Natural killer cell (primary cell): ENCODE results near the gene DCX. TPM values are rescaled to one million over a fixed set of nuclear protein-coding genes. Genes with fewer than 3 reads are reported as not detected.

Experiments
- ATAC-seq, 3 donors: fragments of 150-1000 bp in 2 of 3; fragments of 200-7000 bp in 1 of 3; cut with Tn5 transposase; 1 replicate in 1 of 3; 2 replicates in 2 of 3; pipeline ENCODE4 v1.10.0; 2021; ENCODE audit warnings: mild to moderate bottlenecking in 2 of 3, moderate library complexity in 2 of 3
- DNase-seq, 2 donors: peaks; one replicate each; pipeline versions ENCODE4 v3.0.0 to v3.0.0-alpha.2; 2013 to 2021; ENCODE audit warnings: mixed read lengths in 1 of 2
- H3K27ac ChIP-seq: one replicate; pipeline ENCODE4 v1.5.1; 2013; ENCODE audit warnings: mild to moderate bottlenecking, low read length
- H3K27me3 ChIP-seq: one replicate; pipeline ENCODE4 v1.6.1; 2013; ENCODE audit warnings: low read length; ENCODE audit not compliant: control insufficient read depth, insufficient read depth
- H3K36me3 ChIP-seq: one replicate; pipeline ENCODE4 v1.6.1; 2013; ENCODE audit warnings: low read length; ENCODE audit not compliant: control insufficient read depth, insufficient read depth
- H3K4me1 ChIP-seq: one replicate; pipeline ENCODE4 v1.6.1; 2013; ENCODE audit warnings: low read length; ENCODE audit not compliant: control insufficient read depth, insufficient read depth
- H3K4me3 ChIP-seq: one replicate; pipeline ENCODE4 v1.5.1; 2013; ENCODE audit warnings: low read length
- H3K9me3 ChIP-seq: one replicate; pipeline ENCODE4 v1.6.1; 2013; ENCODE audit warnings: low read length; ENCODE audit not compliant: control insufficient read depth, insufficient read depth
- H3K27ac Mint-ChIP-seq, 2 donors: one replicate each; pipeline ENCODE4 v1.8.0; 2022; ENCODE audit warnings: mild to moderate bottlenecking in 2 of 2, mixed read lengths in 2 of 2, moderate library complexity in 1 of 2
- H3K27me3 Mint-ChIP-seq, 2 donors: one replicate each; pipeline ENCODE4 v1.8.0; 2022; ENCODE audit warnings: low read depth in 2 of 2, mixed read lengths in 2 of 2
- H3K36me3 Mint-ChIP-seq: one replicate; pipeline ENCODE4 v1.8.0; 2022; ENCODE audit warnings: mixed read lengths
- H3K4me1 Mint-ChIP-seq, 2 donors: one replicate each; pipeline ENCODE4 v1.8.0; 2022; ENCODE audit warnings: mixed read lengths in 2 of 2
- H3K4me3 Mint-ChIP-seq: one replicate; pipeline ENCODE4 v1.8.0; 2022; ENCODE audit warnings: mild to moderate bottlenecking, moderate library complexity, mixed read lengths
- H3K9me3 Mint-ChIP-seq, 2 donors: one replicate each; pipeline ENCODE4 v1.8.0; 2022; ENCODE audit warnings: mixed read lengths in 2 of 2
- WGBS: methylation state at CpG from one replicate; pipeline ENCODE4 v1.1.7; 2013; ENCODE audit warnings: missing lambda C conversion rate; ENCODE audit not compliant: insufficient coverage; 5-methylcytosine and 5-hydroxymethylcytosine counted together
- intact Hi-C: fragments of 100-400 bp; cut with micrococcal nuclease; formaldehyde crosslinking; loops from one replicate; pipeline ENCODE4 v1.14.2; 2022
- total RNA-seq, 4 donors: library from RNA; stranded (reverse); fragments of 120-200 nt in 1 of 4; gene quantifications; one replicate each; pipeline versions ENCODE4 v1.2.3 to v1.2.4, GENCODE V29; 2013 to 2022
- TF ChIP-seq, protein P1 (sequence below): fragments of 200-600 bp; IDR thresholded peaks from one replicate; pipeline ENCODE4 v1.8.0; 2022; ENCODE audit warnings: antibody characterized with exemption

The DCX gene
- total RNA-seq, 3 donors from 2014 or later (not counting 1 experiment from before 2014, with no cell fraction given), result not detected

DNA sequence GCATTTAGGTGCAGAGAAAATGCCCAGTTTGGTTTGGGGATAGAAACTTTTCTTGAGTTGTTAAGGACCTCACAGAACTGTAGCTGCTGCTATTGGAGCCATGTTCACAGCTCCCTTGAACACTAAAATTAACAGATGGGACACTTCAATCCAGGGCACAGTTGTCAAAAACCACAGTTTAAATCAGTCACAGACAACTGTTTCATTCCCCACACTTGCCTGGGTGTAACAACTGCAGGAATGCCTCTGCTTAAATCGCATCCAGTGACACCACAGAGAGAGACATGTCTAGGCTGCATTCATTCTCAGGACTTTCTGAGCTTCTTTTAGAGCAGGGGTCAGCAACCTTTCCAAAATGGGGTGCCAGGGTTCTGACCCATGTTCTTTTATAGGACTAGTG, 129.0 kb downstream of the DCX start:
- H3K27me3 Mint-ChIP-seq, result no peaks in the 10 kb centered on the region
- no peaks in the 10 kb centered on the region for H3K36me3 Mint-ChIP-seq
- no peaks in the 10 kb centered on the region for H3K9me3 ChIP-seq
- 90% methylated on average over 1 of the region's 1 CpG for WGBS
- H3K27me3 ChIP-seq, result no peaks in the 10 kb centered on the region
- no peak for ATAC-seq
- TF ChIP-seq, protein P1, sequence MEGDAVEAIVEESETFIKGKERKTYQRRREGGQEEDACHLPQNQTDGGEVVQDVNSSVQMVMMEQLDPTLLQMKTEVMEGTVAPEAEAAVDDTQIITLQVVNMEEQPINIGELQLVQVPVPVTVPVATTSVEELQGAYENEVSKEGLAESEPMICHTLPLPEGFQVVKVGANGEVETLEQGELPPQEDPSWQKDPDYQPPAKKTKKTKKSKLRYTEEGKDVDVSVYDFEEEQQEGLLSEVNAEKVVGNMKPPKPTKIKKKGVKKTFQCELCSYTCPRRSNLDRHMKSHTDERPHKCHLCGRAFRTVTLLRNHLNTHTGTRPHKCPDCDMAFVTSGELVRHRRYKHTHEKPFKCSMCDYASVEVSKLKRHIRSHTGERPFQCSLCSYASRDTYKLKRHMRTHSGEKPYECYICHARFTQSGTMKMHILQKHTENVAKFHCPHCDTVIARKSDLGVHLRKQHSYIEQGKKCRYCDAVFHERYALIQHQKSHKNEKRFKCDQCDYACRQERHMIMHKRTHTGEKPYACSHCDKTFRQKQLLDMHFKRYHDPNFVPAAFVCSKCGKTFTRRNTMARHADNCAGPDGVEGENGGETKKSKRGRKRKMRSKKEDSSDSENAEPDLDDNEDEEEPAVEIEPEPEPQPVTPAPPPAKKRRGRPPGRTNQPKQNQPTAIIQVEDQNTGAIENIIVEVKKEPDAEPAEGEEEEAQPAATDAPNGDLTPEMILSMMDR, result no peak
- H3K4me3 Mint-ChIP-seq, result no peak overlapping the region
- H3K4me1 Mint-ChIP-seq, result no peaks in the 10 kb centered on the region
- no peak overlapping the region for H3K27ac ChIP-seq
- DNase-seq, result no peak
- no peaks in the 10 kb centered on the region for H3K36me3 ChIP-seq
- H3K27ac Mint-ChIP-seq, result no peak overlapping the region
- H3K4me1 ChIP-seq, result no peaks in the 10 kb centered on the region
- no peak overlapping the region for H3K4me3 ChIP-seq
- intact Hi-C loops, result no loop called here
- no peaks in the 10 kb centered on the region for H3K9me3 Mint-ChIP-seq

- no peak overlapping the region for H3K4me3 ChIP-seq
- H3K4me1 ChIP-seq, result no peaks in the 10 kb centered on the region
- no peak overlapping the region for H3K27ac ChIP-seq
- intact Hi-C loops, result no loop called here
- DNase-seq, result no peak
- H3K9me3 ChIP-seq, result no peaks in the 10 kb centered on the region
- TF ChIP-seq, protein P1, result no peak
- 88% methylated on average over 6 of the region's 6 CpGs for WGBS
- H3K36me3 Mint-ChIP-seq, result no peaks in the 10 kb centered on the region
- H3K27me3 ChIP-seq, result no peaks in the 10 kb centered on the region
- no peaks in the 10 kb centered on the region for H3K27me3 Mint-ChIP-seq
- no peak for ATAC-seq
- no peaks in the 10 kb centered on the region for H3K9me3 Mint-ChIP-seq
- no peak overlapping the region for H3K27ac Mint-ChIP-seq
- no peak overlapping the region for H3K4me3 Mint-ChIP-seq
- H3K4me1 Mint-ChIP-seq, result no peaks in the 10 kb centered on the region
- H3K36me3 ChIP-seq, result no peaks in the 10 kb centered on the region
Measured at GRCh38 chrX:111282139-111282538, 129.9 kb downstream of the DCX start.

GRCh38 chrX:111270339-111270738, 141.7 kb downstream of the DCX start, which contains the start of gene CAPN6:
CAPN6 (minus strand) TSS chrX:111270483; CDS start chrX:111263936, 6,547 bp downstream.
- Mint-ChIP-seq H3K4me1 (no peaks in the 10 kb centered on the region), H3K36me3 (no peaks in the 10 kb centered on the region), H3K27me3 (peaks cover 0 to 16% of the 10 kb centered on the region in 2 donors), H3K27ac (no peak within 1 kb of the TSS), H3K4me3 (no peak within 1 kb of the TSS), H3K9me3 (peaks cover 0 to 1% of the 10 kb centered on the region in 2 donors)
- DNase-seq, result no peak
- intact Hi-C loops, result no loop called here
- Histone ChIP-seq H3K36me3 (no peaks in the 10 kb centered on the region), H3K27ac (no peak within 1 kb of the TSS), H3K9me3 (no peaks in the 10 kb centered on the region), H3K27me3 (no peaks in the 10 kb centered on the region), H3K4me1 (no peaks in the 10 kb centered on the region), H3K4me3 (no peak within 1 kb of the TSS)
- no peak for ATAC-seq
- TF ChIP-seq, protein P1, result no peak
- WGBS, result 78% methylated on average over 4 of the region's 8 CpGs

GRCh38 chrX:111268506-111268905, 143.5 kb downstream of the DCX start:
- DNase-seq, result no peak
- no peaks in the 10 kb centered on the region for H3K4me1 Mint-ChIP-seq
- H3K27ac Mint-ChIP-seq, result no peak overlapping the region
- TF ChIP-seq, protein P1, result no peak
- H3K4me3 ChIP-seq, result no peak overlapping the region
- no peaks in the 10 kb centered on the region for H3K4me1 ChIP-seq
- no peaks in the 10 kb centered on the region for H3K27me3 ChIP-seq
- no peaks in the 10 kb centered on the region for H3K9me3 Mint-ChIP-seq
- WGBS, result no CpG with 5 or more reads among the region's 2 CpGs
- H3K27me3 Mint-ChIP-seq, result peaks cover 0 to 29% of the 10 kb centered on the region in 2 donors
- H3K36me3 Mint-ChIP-seq, result no peaks in the 10 kb centered on the region
- H3K27ac ChIP-seq, result no peak overlapping the region
- no peaks in the 10 kb centered on the region for H3K9me3 ChIP-seq
- H3K36me3 ChIP-seq, result no peaks in the 10 kb centered on the region
- no peak for ATAC-seq
- intact Hi-C loops, result no loop called here
- H3K4me3 Mint-ChIP-seq, result no peak overlapping the region
